ENCODE data around the gene FLOT2.
"Not testable (repeated sequence)": the region's sequence is repeated elsewhere in the genome, so short reads cannot be mapped to it uniquely, and the experiment has no call there.

FLOT2 gene

GRCh38 chr17:28917029-28917428, 19.5 kb upstream of the FLOT2 start:
- no peak for DNase-seq (ENCODE audit: low read depth in 1 of 2, low spot score in 1 of 2)

GRCh38 chr17:28916302-28916934, 18.9 kb upstream of the FLOT2 start:
- DNase-seq (ENCODE audit: low read depth in 1 of 2, low spot score in 1 of 2): no peak

- no peak for DNase-seq (ENCODE audit: low read depth in 1 of 2, low spot score in 1 of 2)
Observed at GRCh38 chr17:28912938-28913333, 15.4 kb upstream of the FLOT2 start.

- DNase-seq (ENCODE audit: low read depth in 1 of 2, low spot score in 1 of 2): no peak
Observed at GRCh38 chr17:28912281-28912937, 14.9 kb upstream of the FLOT2 start.

- DNase-seq (ENCODE audit: low read depth in 1 of 2, low spot score in 1 of 2): no peak
Observed at GRCh38 chr17:28911411-28912045, 14.0 kb upstream of the FLOT2 start.

- DNase-seq (ENCODE audit: low read depth in 1 of 2, low spot score in 1 of 2): no peak
Observed at GRCh38 chr17:28910534-28910933, 13.0 kb upstream of the FLOT2 start.

GRCh38 chr17:28908640-28909167, 11.2 kb upstream of the FLOT2 start:
- DNase-seq (ENCODE audit: low read depth in 1 of 2, low spot score in 1 of 2): no peak

- DNase-seq (ENCODE audit: low read depth in 1 of 2, low spot score in 1 of 2): no peak
Observed at GRCh38 chr17:28907709-28908475, 10.4 kb upstream of the FLOT2 start.

GRCh38 chr17:28906706-28907438, 9.3 kb upstream of the FLOT2 start:
- no peak for DNase-seq (ENCODE audit: low read depth in 1 of 2, low spot score in 1 of 2)

GRCh38 chr17:28906276-28906675, 8.7 kb upstream of the FLOT2 start:
- no peak for DNase-seq (ENCODE audit: low read depth in 1 of 2, low spot score in 1 of 2)

GRCh38 chr17:28904800-28905199, 7.3 kb upstream of the FLOT2 start:
- no peak for DNase-seq (ENCODE audit: low read depth in 1 of 2, low spot score in 1 of 2)

- DNase-seq (ENCODE audit: low read depth in 1 of 2, low spot score in 1 of 2): not testable (repeated sequence)
Observed at GRCh38 chr17:28903546-28903841, 6.0 kb upstream of the FLOT2 start.

GRCh38 chr17:28902819-28903545, 5.4 kb upstream of the FLOT2 start, which contains the start of gene DHRS13:
DHRS13 (minus strand) TSS chr17:28903079; CDS start chr17:28902944, 135 bp downstream.
- DNase-seq (ENCODE audit: low read depth in 1 of 2, low spot score in 1 of 2): peak; percentile 89 to 96

GRCh38 chr17:28901866-28902818, 4.6 kb upstream of the FLOT2 start:
- DNase-seq (ENCODE audit: low read depth in 1 of 2, low spot score in 1 of 2): peak in 1 of 2 donors; percentile 24

GRCh38 chr17:28900986-28901726, 3.6 kb upstream of the FLOT2 start:
- no peak for DNase-seq (ENCODE audit: low read depth in 1 of 2, low spot score in 1 of 2)

- no peak for DNase-seq (ENCODE audit: low read depth in 1 of 2, low spot score in 1 of 2)
Observed at GRCh38 chr17:28899212-28899815, 1.8 kb upstream of the FLOT2 start.

GRCh38 chr17:28898527-28898955, 1.0 kb upstream of the FLOT2 start:
- no peak for DNase-seq (ENCODE audit: low read depth in 1 of 2, low spot score in 1 of 2)
